ENCODE measurements around the gene ZNF3. TPM values are rescaled to one million over a fixed set of nuclear protein-coding genes. Genes with fewer than 3 reads are reported as not detected.

Gene ZNF3
- polyA plus RNA-seq, 3 donors, result 7.1 to 13.4 (median 8.9) TPM

DNA sequence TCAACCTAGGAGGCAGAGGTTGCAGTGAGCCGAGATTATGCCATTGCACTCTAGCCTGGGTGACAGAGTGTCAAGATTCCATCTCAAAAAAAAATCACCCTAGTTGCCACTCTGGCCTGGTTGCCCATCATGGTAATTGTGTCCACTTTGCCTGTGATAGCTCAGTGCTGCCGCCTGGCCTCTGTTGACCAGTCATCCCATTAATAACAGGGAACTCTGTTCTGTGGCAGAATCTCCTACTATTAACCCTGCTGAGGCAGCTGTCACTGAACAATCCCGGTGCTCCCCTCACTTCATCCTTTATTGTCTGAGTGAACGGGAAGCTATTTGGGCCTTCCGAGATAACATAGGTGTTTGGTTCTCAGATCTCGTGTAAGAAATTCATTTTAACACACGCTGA lies 14.6 kb downstream of the ZNF3 start:
- TF ChIP-seq, protein P1, sequence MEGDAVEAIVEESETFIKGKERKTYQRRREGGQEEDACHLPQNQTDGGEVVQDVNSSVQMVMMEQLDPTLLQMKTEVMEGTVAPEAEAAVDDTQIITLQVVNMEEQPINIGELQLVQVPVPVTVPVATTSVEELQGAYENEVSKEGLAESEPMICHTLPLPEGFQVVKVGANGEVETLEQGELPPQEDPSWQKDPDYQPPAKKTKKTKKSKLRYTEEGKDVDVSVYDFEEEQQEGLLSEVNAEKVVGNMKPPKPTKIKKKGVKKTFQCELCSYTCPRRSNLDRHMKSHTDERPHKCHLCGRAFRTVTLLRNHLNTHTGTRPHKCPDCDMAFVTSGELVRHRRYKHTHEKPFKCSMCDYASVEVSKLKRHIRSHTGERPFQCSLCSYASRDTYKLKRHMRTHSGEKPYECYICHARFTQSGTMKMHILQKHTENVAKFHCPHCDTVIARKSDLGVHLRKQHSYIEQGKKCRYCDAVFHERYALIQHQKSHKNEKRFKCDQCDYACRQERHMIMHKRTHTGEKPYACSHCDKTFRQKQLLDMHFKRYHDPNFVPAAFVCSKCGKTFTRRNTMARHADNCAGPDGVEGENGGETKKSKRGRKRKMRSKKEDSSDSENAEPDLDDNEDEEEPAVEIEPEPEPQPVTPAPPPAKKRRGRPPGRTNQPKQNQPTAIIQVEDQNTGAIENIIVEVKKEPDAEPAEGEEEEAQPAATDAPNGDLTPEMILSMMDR (IDR thresholded peaks at IDR 0.05), result no peak
- no peaks in the 10 kb centered on the region for H3K4me1 Mint-ChIP-seq
- H3K36me3 ChIP-seq (replicated peaks in 1 of 2; ENCODE audit: control insufficient read depth in 1 of 2, insufficient read depth in 2 of 2, low read length in 2 of 2), result peaks cover 40 to 66% of the 10 kb centered on the region in 2 donors
- H3K4me3 Mint-ChIP-seq, result no peak overlapping the region
- intact Hi-C loops (cut with micrococcal nuclease), result no loop called here
- H4K20me1 ChIP-seq (ENCODE audit: insufficient read depth, low read length), result no peaks in the 10 kb centered on the region
- WGBS (ENCODE audit: insufficient coverage), result 98% methylated on average over 6 of the region's 7 CpGs
- peak overlapping the region in 3 of 7 donors; percentile 10 to 36 (median 35) for H3K27ac Mint-ChIP-seq
- peaks cover 21 to 22% of the 10 kb centered on the region in 2 donors for H3K9me3 ChIP-seq (replicated peaks in 1 of 2; ENCODE audit: control insufficient read depth in 1 of 2, insufficient read depth in 1 of 2, low read length in 2 of 2)
- no peaks in the 10 kb centered on the region for H3K79me2 ChIP-seq (ENCODE audit: insufficient read depth, low read length)
- H3K9ac ChIP-seq (ENCODE audit: insufficient read depth, low read length, poor library complexity, severe bottlenecking), result no peak overlapping the region
- peaks cover 0 to 9% (median 1%) of the 10 kb centered on the region in 3 donors for H3K27me3 Mint-ChIP-seq (ENCODE audit: low read depth in 3 of 3)
- no peak overlapping the region for H3K4me3 ChIP-seq (replicated peaks in 1 of 3; ENCODE audit: low read depth in 2 of 3, low read length in 3 of 3)
- H2AFZ ChIP-seq (ENCODE audit: insufficient read depth, low read depth, low read length, poor library complexity, severe bottlenecking), result no peak overlapping the region
- peaks cover 45 to 73% of the 10 kb centered on the region in 2 donors for H3K36me3 Mint-ChIP-seq
- H3K4me1 ChIP-seq (ENCODE audit: control insufficient read depth in 1 of 2, insufficient read depth in 2 of 2, low read length in 2 of 2), result no peaks in the 10 kb centered on the region
- no peak for DNase-seq
- no peak overlapping the region for H3K4me2 ChIP-seq (replicated peaks; ENCODE audit: extremely low read depth, low read length, poor library complexity, severe bottlenecking)
- no peak overlapping the region for H3K27ac ChIP-seq (ENCODE audit: low read depth in 1 of 2, low read length in 2 of 2)
- no peaks in the 10 kb centered on the region for H3K27me3 ChIP-seq (ENCODE audit: control insufficient read depth in 2 of 2, insufficient read depth in 2 of 2, low read length in 2 of 2)
- peaks cover 16 to 21% (median 18%) of the 10 kb centered on the region in 7 donors for H3K9me3 Mint-ChIP-seq

DNA sequence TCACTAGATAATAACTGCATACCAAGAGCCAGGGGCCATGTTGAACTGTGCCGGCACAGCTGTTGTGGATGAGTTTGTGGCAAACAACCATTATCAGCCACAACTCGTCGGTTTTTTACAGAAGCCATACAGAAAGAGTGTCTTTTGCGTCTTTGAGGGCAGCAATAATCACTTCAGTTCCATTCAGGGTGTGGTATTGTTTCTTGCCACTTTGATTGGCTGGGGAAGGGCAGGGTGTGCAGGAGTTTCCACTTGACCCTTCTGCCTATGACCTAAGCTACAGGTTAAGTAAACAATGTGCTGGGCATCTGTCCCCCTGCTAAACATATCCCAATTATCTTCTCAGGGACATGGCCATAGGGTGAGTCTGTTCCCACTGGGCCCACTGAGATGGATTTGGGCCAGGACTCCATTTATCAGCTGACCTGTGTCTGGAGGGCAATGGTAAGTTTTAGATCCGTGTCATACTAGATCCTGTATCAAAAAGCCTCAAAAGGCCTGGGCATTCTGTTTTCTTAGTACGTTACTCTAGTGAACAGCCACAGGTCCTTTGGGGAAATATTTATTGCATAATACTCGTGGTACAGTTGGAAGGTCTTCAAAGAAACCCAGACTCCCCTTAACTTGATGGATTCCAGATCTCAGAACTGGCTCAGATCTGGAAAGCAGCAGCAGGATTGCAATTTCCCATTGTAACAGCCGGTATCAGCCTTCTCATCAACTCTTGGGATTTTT lies 15.9 kb downstream of the ZNF3 start:
- no peak overlapping the region for H2AFZ ChIP-seq (ENCODE audit: insufficient read depth, low read depth, low read length, poor library complexity, severe bottlenecking)
- Mint-ChIP-seq H3K4me3 (no peak overlapping the region), H3K4me1 (no peaks in the 10 kb centered on the region), H3K27ac (peak overlapping the region in 1 of 7 donors; percentile 40), H3K9me3 (peaks cover 2 to 9% (median 5%) of the 10 kb centered on the region in 7 donors), H3K27me3 (ENCODE audit: low read depth in 3 of 3) (peaks cover 0 to 3% (median 1%) of the 10 kb centered on the region in 3 donors), H3K36me3 (peaks cover 41 to 73% of the 10 kb centered on the region in 2 donors)
- intact Hi-C loops (cut with micrococcal nuclease), result no loop called here
- H3K4me3 ChIP-seq (replicated peaks in 1 of 3; ENCODE audit: low read depth in 2 of 3, low read length in 3 of 3), result no peak overlapping the region
- no peak overlapping the region for H3K4me2 ChIP-seq (replicated peaks; ENCODE audit: extremely low read depth, low read length, poor library complexity, severe bottlenecking)
- H3K79me2 ChIP-seq (ENCODE audit: insufficient read depth, low read length), result no peaks in the 10 kb centered on the region
- WGBS (ENCODE audit: insufficient coverage), result no CpG with 5 or more reads among the region's 8 CpGs
- peaks cover 27 to 66% of the 10 kb centered on the region in 2 donors for H3K36me3 ChIP-seq (replicated peaks in 1 of 2; ENCODE audit: control insufficient read depth in 1 of 2, insufficient read depth in 2 of 2, low read length in 2 of 2)
- no peak for DNase-seq
- H3K9me3 ChIP-seq (replicated peaks in 1 of 2; ENCODE audit: control insufficient read depth in 1 of 2, insufficient read depth in 1 of 2, low read length in 2 of 2), result peaks cover 7 to 9% of the 10 kb centered on the region in 2 donors
- H3K9ac ChIP-seq (ENCODE audit: insufficient read depth, low read length, poor library complexity, severe bottlenecking), result no peak overlapping the region
- no peak overlapping the region for H3K27ac ChIP-seq (ENCODE audit: low read depth in 1 of 2, low read length in 2 of 2)
- no peaks in the 10 kb centered on the region for H3K27me3 ChIP-seq (ENCODE audit: control insufficient read depth in 2 of 2, insufficient read depth in 2 of 2, low read length in 2 of 2)
- no peaks in the 10 kb centered on the region for H4K20me1 ChIP-seq (ENCODE audit: insufficient read depth, low read length)
- TF ChIP-seq, protein P1 (IDR thresholded peaks at IDR 0.05), result no peak
- no peaks in the 10 kb centered on the region for H3K4me1 ChIP-seq (ENCODE audit: control insufficient read depth in 1 of 2, insufficient read depth in 2 of 2, low read length in 2 of 2)

Measured in CD14-positive monocyte (primary cell).